Fibroblast of villous mesenchyme (primary cell): Measurements from ENCODE around the gene NEDD8. TPM values are rescaled to one million over a fixed set of nuclear protein-coding genes. Genes with fewer than 3 reads are reported as not detected.

Source experiments
- DNase-seq: peaks from one replicate; pipeline ENCODE4 v3.0.0-alpha.2; 2010; ENCODE audit warnings: low read depth
- H3K4me3 ChIP-seq: 2 replicates; pipeline ENCODE4 v1.5.1; 2011; ENCODE audit warnings: low read depth, mild to moderate bottlenecking, low read length
- CTCF ChIP-seq: IDR thresholded peaks from 2 replicates; pipeline ENCODE4 v1.5.1; 2012; ENCODE audit warnings: low read depth, mild to moderate bottlenecking, low read length; ENCODE audit not compliant: insufficient read depth
- total RNA-seq: library from RNA; depleted of rRNA; stranded (reverse); fragments of >200 nt; gene quantifications from 2 replicates; pipeline ENCODE4 v1.2.3, GENCODE V29; 2012

Gene NEDD8
- total RNA-seq, 1 donor = 128 TPM

GRCh38 chr14:24186831-24187538 lies 45.2 kb downstream of the NEDD8 start:
- TF ChIP-seq CTCF = no peak
- no peak for DNase-seq
- no peak overlapping the region for H3K4me3 ChIP-seq

GRCh38 chr14:24185741-24186140 lies 46.4 kb downstream of the NEDD8 start:
- H3K4me3 ChIP-seq = no peak overlapping the region
- no peak for DNase-seq
- no peak for TF ChIP-seq CTCF

- no peak for TF ChIP-seq CTCF
- DNase-seq = no peak
- no peak overlapping the region for H3K4me3 ChIP-seq
Observed at GRCh38 chr14:24185026-24185425, 47.1 kb downstream of the NEDD8 start.

- H3K4me3 ChIP-seq = no peak overlapping the region
- TF ChIP-seq CTCF = no peak
- no peak for DNase-seq
Observed at GRCh38 chr14:24184104-24184970, 47.8 kb downstream of the NEDD8 start.

- no peak overlapping the region for H3K4me3 ChIP-seq
- TF ChIP-seq CTCF = no peak
- DNase-seq = no peak
Observed at GRCh38 chr14:24183014-24183481, 49.1 kb downstream of the NEDD8 start.

GRCh38 chr14:24182110-24182882 lies 49.9 kb downstream of the NEDD8 start:
- no peak overlapping the region for H3K4me3 ChIP-seq
- no peak for DNase-seq
- no peak for TF ChIP-seq CTCF
